LNCAP (cell line): ENCODE data around the gene ATG16L1.

Experiments used
- CTCF ChIP-seq: fragments of 450-650 bp; IDR thresholded peaks from 2 replicates; pipeline ENCODE4 v1.5.1; 2017; ENCODE audit warnings: mild to moderate bottlenecking

Gene ATG16L1

GRCh38 chr2:233301248-233301647, 49.8 kb downstream of the ATG16L1 start:
- no peak for TF ChIP-seq CTCF

- no peak for TF ChIP-seq CTCF
These were observed 50.3 kb downstream of the ATG16L1 start for GRCh38 chr2:233301811-233302210.

GRCh38 chr2:233303252-233303651, 51.8 kb downstream of the ATG16L1 start:
- TF ChIP-seq CTCF: no peak

GRCh38 chr2:233307565-233307964, 56.1 kb downstream of the ATG16L1 start, which contains the start of gene SAG:
Gene SAG, plus strand, starts transcription at chr2:233307816. Its CDS starts 1,374 bp downstream, at chr2:233309190.
- TF ChIP-seq CTCF: no peak

GRCh38 chr2:233311241-233311926, 59.9 kb downstream of the ATG16L1 start:
- no peak for TF ChIP-seq CTCF

GRCh38 chr2:233312874-233313273, 61.4 kb downstream of the ATG16L1 start:
- TF ChIP-seq CTCF: no peak

- no peak for TF ChIP-seq CTCF
These were observed 62.9 kb downstream of the ATG16L1 start for GRCh38 chr2:233314180-233314925.
